ENCODE measurements around the gene METTL16. TPM values are rescaled to one million over a fixed set of nuclear protein-coding genes. Genes with fewer than 3 reads are reported as not detected.

Gene METTL16
- polyA plus RNA-seq, 1 of the 3 experiments (the other 2 are of a cell fraction): 8.1 TPM

DNA sequence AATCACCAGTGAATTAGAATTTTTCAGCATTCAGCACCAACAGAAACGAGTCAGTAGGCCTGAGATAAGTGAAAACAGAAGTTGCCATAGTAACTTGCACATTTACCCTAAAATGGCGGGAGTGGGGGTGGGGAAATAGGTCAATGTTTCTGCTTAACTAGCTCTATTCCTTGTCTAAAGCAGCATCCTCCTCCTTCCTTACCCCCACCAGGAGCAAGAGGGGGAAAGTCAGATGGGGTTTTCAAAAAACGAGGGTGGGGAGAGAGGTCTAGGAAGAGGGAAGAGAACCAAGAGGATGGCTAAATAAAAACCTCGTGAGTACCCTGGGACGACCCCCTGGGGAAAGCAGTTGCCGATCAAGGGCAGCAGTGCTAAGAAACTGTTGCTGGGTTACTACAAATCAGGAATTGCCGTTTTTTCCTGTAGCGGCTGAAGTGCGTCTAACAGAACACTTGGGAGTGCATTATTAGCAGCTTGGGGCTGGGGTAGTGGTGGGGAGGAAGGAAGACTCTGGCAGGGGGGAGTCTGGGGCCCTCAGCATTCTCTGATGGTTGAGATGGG lies 76.4 kb downstream of the METTL16 start:
- Histone ChIP-seq H3K4me3 (ENCODE audit: low read depth in 2 of 2, low read length in 1 of 2) (no peak overlapping the region), H3K4me1 (ENCODE audit: control insufficient read depth in 1 of 2, insufficient read depth in 2 of 2, low read depth in 1 of 2, low read length in 1 of 2) (peaks cover 0 to 8% of the 10 kb centered on the region in 2 experiments; a peak in 1 of 4 replicates), H3K27ac (ENCODE audit: low read depth in 2 of 2, low read length in 1 of 2) (peak overlapping the region in 1 of 2 experiments; percentile 15; a peak in 1 of 4 replicates), H3K9me3 (no peaks in the 10 kb centered on the region), H3F3A (replicated peaks; ENCODE audit: insufficient read depth) (no peaks in the 10 kb centered on the region), H3K9ac (no peak overlapping the region), H4K20me1 (ENCODE audit: insufficient read depth) (no peaks in the 10 kb centered on the region), H3K27me3 (ENCODE audit: insufficient read depth) (no peaks in the 10 kb centered on the region), H3K36me3 (replicated peaks in 1 of 2; ENCODE audit: control insufficient read depth in 1 of 2, insufficient read depth in 2 of 2, low read length in 1 of 2) (peaks cover 16 to 21% of the 10 kb centered on the region in 2 experiments), H2AFZ (ENCODE audit: low read depth) (no peak overlapping the region), H3K9me2 (no peaks in the 10 kb centered on the region), H3K79me2 (ENCODE audit: insufficient read depth) (no peaks in the 10 kb centered on the region), H3K4me2 (no peak overlapping the region)
- peak; percentile 46 for DNase-seq
- ChIA-PET CTCF (interaction anchor here (1.3 to 3.5 kb wide), 6 partner anchors 13 to 52 kb away, joined by 3 to 19 read pairs (median 4); no protein-coding TSS in a partner anchor), POLR2A (interaction anchor here (0.6 kb wide), 1 partner anchor 14 kb away, joined by 4 read pairs; no protein-coding TSS in a partner anchor)
- no peak for TF ChIP-seq MEF2A (IDR thresholded peaks at IDR 0.05; ENCODE audit: borderline replicate concordance, low read depth)
- WGBS (ENCODE audit: low lambda C conversion rate): 66% methylated on average over 9 of the region's 9 CpGs

- no peak for DNase-seq
- H3K36me3 ChIP-seq (replicated peaks in 1 of 2; ENCODE audit: control insufficient read depth in 1 of 2, insufficient read depth in 2 of 2, low read length in 1 of 2): peaks cover 10 to 15% of the 10 kb centered on the region in 2 experiments
Measured at GRCh38 chr17:2433696-2434095, 78.0 kb downstream of the METTL16 start.

More at GRCh38 chr17:2433696-2434095, 78.0 kb downstream of the METTL16 start:
- ChIA-PET POLR2A (no interaction called here), CTCF (interaction anchor here (0.6 to 3.3 kb wide), 5 partner anchors 15 to 97 kb away, joined by 3 to 18 read pairs (median 5); partner anchors contain the start of gene TSR1)
- Histone ChIP-seq H3K4me1 (ENCODE audit: control insufficient read depth in 1 of 2, insufficient read depth in 2 of 2, low read depth in 1 of 2, low read length in 1 of 2) (peaks cover 0 to 8% of the 10 kb centered on the region in 2 experiments; a peak in 1 of 4 replicates), H3K9me2 (no peaks in the 10 kb centered on the region), H3K27me3 (ENCODE audit: insufficient read depth) (no peaks in the 10 kb centered on the region), H3K79me2 (ENCODE audit: insufficient read depth) (no peaks in the 10 kb centered on the region), H3K4me2 (no peak overlapping the region), H3F3A (replicated peaks; ENCODE audit: insufficient read depth) (no peaks in the 10 kb centered on the region), H4K20me1 (ENCODE audit: insufficient read depth) (no peaks in the 10 kb centered on the region), H3K4me3 (ENCODE audit: low read depth in 2 of 2, low read length in 1 of 2) (no peak overlapping the region), H2AFZ (ENCODE audit: low read depth) (no peak overlapping the region), H3K9ac (no peak overlapping the region), H3K27ac (ENCODE audit: low read depth in 2 of 2, low read length in 1 of 2) (no peak overlapping the region), H3K9me3 (no peaks in the 10 kb centered on the region)
- WGBS (ENCODE audit: low lambda C conversion rate): 85% methylated on average over 11 of the region's 11 CpGs
- TF ChIP-seq, protein P1, sequence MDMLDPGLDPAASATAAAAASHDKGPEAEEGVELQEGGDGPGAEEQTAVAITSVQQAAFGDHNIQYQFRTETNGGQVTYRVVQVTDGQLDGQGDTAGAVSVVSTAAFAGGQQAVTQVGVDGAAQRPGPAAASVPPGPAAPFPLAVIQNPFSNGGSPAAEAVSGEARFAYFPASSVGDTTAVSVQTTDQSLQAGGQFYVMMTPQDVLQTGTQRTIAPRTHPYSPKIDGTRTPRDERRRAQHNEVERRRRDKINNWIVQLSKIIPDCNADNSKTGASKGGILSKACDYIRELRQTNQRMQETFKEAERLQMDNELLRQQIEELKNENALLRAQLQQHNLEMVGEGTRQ (IDR thresholded peaks at IDR 0.05; ENCODE audit: borderline replicate concordance, low read depth, low read length): no peak
- TF ChIP-seq FOSL2 (IDR thresholded peaks at IDR 0.05; ENCODE audit: borderline replicate concordance, low read depth): no peak
- TF ChIP-seq GATA2 (CRISPR knock-in tag; IDR thresholded peaks at IDR 0.05): no peak
- no peak for TF ChIP-seq ELF1 (IDR thresholded peaks at IDR 0.05)
- no peak for TF ChIP-seq SMC3 (IDR thresholded peaks at IDR 0.05; ENCODE audit: low read depth, low read length)
- TF ChIP-seq PBX3 (IDR thresholded peaks at IDR 0.05): no peak
- no peak for TF ChIP-seq MEF2A (IDR thresholded peaks at IDR 0.05; ENCODE audit: borderline replicate concordance, low read depth)
- no peak for TF ChIP-seq RCOR1 (IDR thresholded peaks at IDR 0.05; ENCODE audit: low read length)
- TF ChIP-seq RFX5 (IDR thresholded peaks at IDR 0.05; ENCODE audit: low read length): no peak
- TF ChIP-seq NRF1 (IDR thresholded peaks at IDR 0.05; ENCODE audit: low read depth, low read length): no peak
- no peak for TF ChIP-seq EZH2phosphoT487 (IDR thresholded peaks at IDR 0.05; ENCODE audit: borderline replicate concordance, low read depth)
- TF ChIP-seq MAX (IDR thresholded peaks at IDR 0.05; ENCODE audit: low read depth): no peak
- TF ChIP-seq YY1 (IDR thresholded peaks at IDR 0.05; ENCODE audit: low read depth): no peak
- TF ChIP-seq, protein P2, sequence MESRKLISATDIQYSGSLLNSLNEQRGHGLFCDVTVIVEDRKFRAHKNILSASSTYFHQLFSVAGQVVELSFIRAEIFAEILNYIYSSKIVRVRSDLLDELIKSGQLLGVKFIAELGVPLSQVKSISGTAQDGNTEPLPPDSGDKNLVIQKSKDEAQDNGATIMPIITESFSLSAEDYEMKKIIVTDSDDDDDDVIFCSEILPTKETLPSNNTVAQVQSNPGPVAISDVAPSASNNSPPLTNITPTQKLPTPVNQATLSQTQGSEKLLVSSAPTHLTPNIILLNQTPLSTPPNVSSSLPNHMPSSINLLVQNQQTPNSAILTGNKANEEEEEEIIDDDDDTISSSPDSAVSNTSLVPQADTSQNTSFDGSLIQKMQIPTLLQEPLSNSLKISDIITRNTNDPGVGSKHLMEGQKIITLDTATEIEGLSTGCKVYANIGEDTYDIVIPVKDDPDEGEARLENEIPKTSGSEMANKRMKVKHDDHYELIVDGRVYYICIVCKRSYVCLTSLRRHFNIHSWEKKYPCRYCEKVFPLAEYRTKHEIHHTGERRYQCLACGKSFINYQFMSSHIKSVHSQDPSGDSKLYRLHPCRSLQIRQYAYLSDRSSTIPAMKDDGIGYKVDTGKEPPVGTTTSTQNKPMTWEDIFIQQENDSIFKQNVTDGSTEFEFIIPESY (IDR thresholded peaks at IDR 0.05; ENCODE audit: borderline replicate concordance, low read depth): no peak
- TF ChIP-seq JUND (IDR thresholded peaks at IDR 0.05): no peak
- TF ChIP-seq GABPA (IDR thresholded peaks at IDR 0.05; ENCODE audit: low read depth): no peak
- no peak for TF ChIP-seq TEAD4 (IDR thresholded peaks at IDR 0.05; ENCODE audit: borderline replicate concordance, insufficient read depth)

All from SK-N-SH (cell line).